HepG2 (cell line): ENCODE data around the gene RGS19. TPM values are rescaled to one million over a fixed set of nuclear protein-coding genes. Genes with fewer than 3 reads are reported as not detected.
A peak's percentile ranks its signal among the peaks of the same experiment; 100 is the strongest.

Experiments used
- CBFB ChIP-seq: sonication (generic); formaldehyde crosslinking; IDR thresholded peaks from 2 replicates; pipeline ENCODE4 v1.4.0; 2020; ENCODE audit warnings: missing genetic modification reagents
- HOXA3 ChIP-seq: sonication (generic); formaldehyde crosslinking; IDR thresholded peaks from 2 replicates; pipeline ENCODE4 v1.5.0; 2020; ENCODE audit warnings: missing genetic modification reagents
- MTF2 ChIP-seq: sonication (generic); formaldehyde crosslinking; IDR thresholded peaks from 2 replicates; pipeline ENCODE4 v1.5.0; 2020; ENCODE audit warnings: missing genetic modification reagents, borderline replicate concordance
- PCBP1 ChIP-seq: fragments of 200-400 bp; formaldehyde crosslinking; IDR thresholded peaks from 2 replicates; pipeline ENCODE4 v1.6.1; 2017; ENCODE audit warnings: mild to moderate bottlenecking, low read depth, low read length, borderline replicate concordance
- RBM39 ChIP-seq: fragments of 200-400 bp; formaldehyde crosslinking; IDR thresholded peaks from one replicate; pipeline ENCODE4 v1.6.1; 2018; ENCODE audit warnings: antibody characterized with exemption, mild to moderate bottlenecking, low read depth, low read length; ENCODE audit not compliant: poor library complexity, severe bottlenecking
- SUZ12 ChIP-seq: fragments of 150-350 bp; IDR thresholded peaks from 2 replicates; pipeline ENCODE4 v1.6.1; 2014; ENCODE audit warnings: low read depth, low read length
- TFDP1 ChIP-seq: IDR thresholded peaks from 2 replicates; pipeline ENCODE4 v1.6.1; 2016; ENCODE audit warnings: missing compliant biosample characterization, missing genetic modification reagents, borderline replicate concordance
- THAP11 ChIP-seq: IDR thresholded peaks from 2 replicates; pipeline ENCODE4 v1.6.1; 2016; ENCODE audit warnings: missing biosample characterization, missing genetic modification reagents
- ZNF280B ChIP-seq: sonication (generic); formaldehyde crosslinking; IDR thresholded peaks from 2 replicates; pipeline ENCODE4 v1.5.0; 2020; ENCODE audit warnings: missing genetic modification reagents, mild to moderate bottlenecking, borderline replicate concordance
- ZNF329 ChIP-seq: sonication (generic); formaldehyde crosslinking; IDR thresholded peaks from 2 replicates; pipeline ENCODE4 v1.9.0; 2021; ENCODE audit warnings: low read depth, mild to moderate bottlenecking, missing genetic modification reagents
- ZNF430 ChIP-seq: sonication (generic); formaldehyde crosslinking; IDR thresholded peaks from 2 replicates; pipeline ENCODE4 v1.9.0; 2021; ENCODE audit warnings: mild to moderate bottlenecking, missing genetic modification reagents
- ZNF646 ChIP-seq: sonication (generic); formaldehyde crosslinking; IDR thresholded peaks from 2 replicates; pipeline ENCODE4 v1.9.0; 2021; ENCODE audit warnings: mild to moderate bottlenecking, missing genetic modification reagents
- ZNF687 ChIP-seq: sonication (generic); formaldehyde crosslinking; IDR thresholded peaks from 2 replicates; pipeline ENCODE4 v1.5.1; 2020; ENCODE audit warnings: mild to moderate bottlenecking, missing genetic modification reagents, moderate library complexity
- polyA plus RNA-seq, 8 experiments: library from polyadenylated mRNA; depleted of rRNA in 3 of 8; stranded (reverse) in 7 of 8; unstranded in 1 of 8; fragments of >200 nt; fragmentation: Illumina TruSeq in 4 of 8; extraction: Trizol in 4 of 8; gene quantifications; 2 replicates each; pipeline versions ENCODE4 v1.2.1 to v1.2.3, GENCODE V29; 2011 to 2016; ENCODE audit warnings: low read depth in 4 of 8, missing spikeins in 1 of 8, mixed read lengths in 1 of 8; ENCODE audit not compliant: insufficient read depth in 1 of 8
- total RNA-seq, 5 experiments: library from RNA; depleted of rRNA; stranded (reverse); fragments of >200 nt; fragmentation: Illumina TruSeq; extraction: Trizol; gene quantifications; 2 replicates each; pipeline ENCODE4 v1.2.3, GENCODE V29; 2016; ENCODE audit warnings: low read depth in 1 of 5

The RGS19 gene
- total and polyA plus RNA-seq, 2 of the 13 experiments (the other 11 are each of a cell fraction or from before 2014, with no cell fraction given) = 10.7 to 11.9 TPM

- peak; percentile 38 for TF ChIP-seq ZNF280B (CRISPR knock-in tag)
- peak; percentile 69 for TF ChIP-seq ZNF646 (CRISPR knock-in tag)
- peak; percentile 61 for TF ChIP-seq ZNF687 (CRISPR knock-in tag)
- peak; percentile 32; the same call in 1 of the 2 replicates for TF ChIP-seq TFDP1 (CRISPR knock-in tag)
- TF ChIP-seq HOXA3 (CRISPR knock-in tag) = peak; percentile 49; the same call in 1 of the 2 replicates
- peak; percentile 62 for TF ChIP-seq CBFB (CRISPR knock-in tag)
- peak; percentile 56; the same call in 1 of the 2 replicates for TF ChIP-seq ZNF430 (CRISPR knock-in tag)
- peak; percentile 87; the same call in 1 of the 2 replicates for TF ChIP-seq PCBP1
- TF ChIP-seq SUZ12 = peak; percentile 37; the same call in 1 of the 2 replicates
- 0 out of 2 replicates have a peak, but pooled peaks have one; percentile 38 for TF ChIP-seq THAP11 (CRISPR knock-in tag)
- TF ChIP-seq ZNF329 (CRISPR knock-in tag) = no peak
- peak; percentile 64 for TF ChIP-seq RBM39
- TF ChIP-seq MTF2 (CRISPR knock-in tag) = peak; percentile 88; the same call in 1 of the 2 replicates
Measured at GRCh38 chr20:64101731-64102621, 22.7 kb upstream of the RGS19 start (continued).
